GM23338 (cell line): ENCODE results near the gene GSG1. TPM values are rescaled to one million over a fixed set of nuclear protein-coding genes. Genes with fewer than 3 reads are reported as not detected.

Source experiments
- ATAC-seq: fragments of 200-7000 bp; cut with Tn5 transposase; 3 replicates; pipeline ENCODE4 v1.9.1; 2020
- DNase-seq: peaks from one replicate; pipeline ENCODE4 v3.0.0-alpha.2; 2015; ENCODE audit warnings: low spot score
- H2AFZ ChIP-seq: fragments of 200-600 bp; sonication (generic); 2 replicates; pipeline ENCODE4 v1.8.0; 2016; ENCODE audit warnings: antibody characterized with exemption, mild to moderate bottlenecking, moderate library complexity
- H3F3A ChIP-seq: fragments of 200-600 bp; sonication (generic); replicated peaks from 2 replicates; pipeline ENCODE4 v1.8.0; 2017; ENCODE audit warnings: antibody characterized with exemption, mixed run types, low read depth
- H3K27ac ChIP-seq: fragments of 200-600 bp; sonication (generic); 2 replicates; pipeline ENCODE4 v1.6.1; 2016; ENCODE audit warnings: low read depth
- H3K27me3 ChIP-seq: fragments of 200-600 bp; sonication (generic); 2 replicates; pipeline ENCODE4 v1.8.0; 2016; ENCODE audit warnings: mild to moderate bottlenecking, mixed run types, moderate library complexity; ENCODE audit not compliant: insufficient read depth
- H3K36me3 ChIP-seq: fragments of 200-600 bp; sonication (generic); 2 replicates; pipeline ENCODE4 v1.8.0; 2016; ENCODE audit warnings: mild to moderate bottlenecking; ENCODE audit not compliant: insufficient read depth
- H3K4me1 ChIP-seq: fragments of 200-600 bp; sonication (generic); 2 replicates; pipeline ENCODE4 v1.8.0; 2016; ENCODE audit warnings: mild to moderate bottlenecking, moderate library complexity; ENCODE audit not compliant: insufficient read depth
- H3K4me2 ChIP-seq: fragments of 200-600 bp; sonication (generic); 2 replicates; pipeline ENCODE4 v1.7.1; 2017; ENCODE audit warnings: mixed run types
- H3K4me3 ChIP-seq: fragments of 200-600 bp; sonication (generic); 2 replicates; pipeline ENCODE4 v1.6.1; 2016; ENCODE audit warnings: mixed run types
- H3K79me2 ChIP-seq: fragments of 200-600 bp; sonication (generic); replicated peaks from 2 replicates; pipeline ENCODE4 v1.8.0; 2017; ENCODE audit warnings: mild to moderate bottlenecking; ENCODE audit not compliant: insufficient read depth
- H3K9me2 ChIP-seq: fragments of 200-600 bp; sonication (generic); 2 replicates; pipeline ENCODE4 v1.8.0; 2017; ENCODE audit not compliant: insufficient read depth
- H4K20me1 ChIP-seq: fragments of 200-600 bp; sonication (generic); replicated peaks from 2 replicates; pipeline ENCODE4 v1.8.0; 2017; ENCODE audit warnings: mild to moderate bottlenecking; ENCODE audit not compliant: insufficient read depth
- H3K27ac Mint-ChIP-seq: 2 replicates; pipeline ENCODE4 v1.8.0; 2020; ENCODE audit warnings: inconsistent platforms, mild to moderate bottlenecking, moderate library complexity, mixed read lengths
- H3K27me3 Mint-ChIP-seq: 3 replicates; pipeline ENCODE4 v1.8.0; 2022; ENCODE audit warnings: low read depth, mild to moderate bottlenecking, moderate library complexity, mixed read lengths, inconsistent platforms; ENCODE audit not compliant: insufficient read depth, poor library complexity
- H3K36me3 Mint-ChIP-seq: 3 replicates; pipeline ENCODE4 v1.8.0; 2021; ENCODE audit warnings: low read depth, mild to moderate bottlenecking, inconsistent platforms, moderate library complexity, mixed read lengths
- H3K4me1 Mint-ChIP-seq: 3 replicates; pipeline ENCODE4 v1.8.0; 2020; ENCODE audit warnings: mild to moderate bottlenecking, inconsistent platforms, mixed read lengths
- H3K4me3 Mint-ChIP-seq: 3 replicates; pipeline ENCODE4 v1.8.0; 2021; ENCODE audit warnings: moderate library complexity, mild to moderate bottlenecking, inconsistent platforms, mixed read lengths
- H3K9me3 Mint-ChIP-seq: 3 replicates; pipeline ENCODE4 v1.8.0; 2020; ENCODE audit warnings: moderate library complexity, mild to moderate bottlenecking, inconsistent platforms, mixed read lengths
- CREB1 ChIP-seq: fragments of 250-450 bp; sonication (Bioruptor Pico); IDR thresholded peaks from 2 replicates; pipeline ENCODE4 v1.5.0; 2020; ENCODE audit warnings: low read depth, mild to moderate bottlenecking, moderate library complexity
- ETS1 ChIP-seq: IDR thresholded peaks from 2 replicates; pipeline ENCODE4 v1.6.1; 2016; ENCODE audit warnings: antibody characterized with exemption
- JUNB ChIP-seq: IDR thresholded peaks from one replicate; pipeline ENCODE4 v1.6.1; 2016; ENCODE audit warnings: antibody characterized with exemption; ENCODE audit not compliant: unreplicated experiment
- POLR2AphosphoS5 ChIP-seq: IDR thresholded peaks from 2 replicates; pipeline ENCODE4 v1.6.1; 2016; ENCODE audit warnings: antibody characterized with exemption, low read depth
- STAT1 ChIP-seq: IDR thresholded peaks from one replicate; pipeline ENCODE4 v1.6.1; 2016; ENCODE audit warnings: antibody characterized with exemption; ENCODE audit not compliant: unreplicated experiment
- ZNF462 ChIP-seq: fragments of 250-450 bp; sonication (Bioruptor Pico); IDR thresholded peaks from 2 replicates; pipeline ENCODE4 v1.5.0; 2020; ENCODE audit warnings: mild to moderate bottlenecking, moderate library complexity
- polyA plus RNA-seq: library from polyadenylated mRNA; unstranded; fragments of >200 nt; fragmentation: Nextera tagmentation; extraction: Ambion mirVana; gene quantifications from 2 replicates; pipeline ENCODE4 v1.2.1, GENCODE V29; 2016
- total RNA-seq: library from RNA; depleted of rRNA; stranded (reverse); fragments of >200 nt; shearing (Covaris generic); gene quantifications from 2 replicates; pipeline ENCODE4 v1.2.3, GENCODE V29; 2014

Gene GSG1
- total and polyA plus RNA-seq, 2 experiments from 2014 or later, result 0.17 to 0.63 TPM

DNA sequence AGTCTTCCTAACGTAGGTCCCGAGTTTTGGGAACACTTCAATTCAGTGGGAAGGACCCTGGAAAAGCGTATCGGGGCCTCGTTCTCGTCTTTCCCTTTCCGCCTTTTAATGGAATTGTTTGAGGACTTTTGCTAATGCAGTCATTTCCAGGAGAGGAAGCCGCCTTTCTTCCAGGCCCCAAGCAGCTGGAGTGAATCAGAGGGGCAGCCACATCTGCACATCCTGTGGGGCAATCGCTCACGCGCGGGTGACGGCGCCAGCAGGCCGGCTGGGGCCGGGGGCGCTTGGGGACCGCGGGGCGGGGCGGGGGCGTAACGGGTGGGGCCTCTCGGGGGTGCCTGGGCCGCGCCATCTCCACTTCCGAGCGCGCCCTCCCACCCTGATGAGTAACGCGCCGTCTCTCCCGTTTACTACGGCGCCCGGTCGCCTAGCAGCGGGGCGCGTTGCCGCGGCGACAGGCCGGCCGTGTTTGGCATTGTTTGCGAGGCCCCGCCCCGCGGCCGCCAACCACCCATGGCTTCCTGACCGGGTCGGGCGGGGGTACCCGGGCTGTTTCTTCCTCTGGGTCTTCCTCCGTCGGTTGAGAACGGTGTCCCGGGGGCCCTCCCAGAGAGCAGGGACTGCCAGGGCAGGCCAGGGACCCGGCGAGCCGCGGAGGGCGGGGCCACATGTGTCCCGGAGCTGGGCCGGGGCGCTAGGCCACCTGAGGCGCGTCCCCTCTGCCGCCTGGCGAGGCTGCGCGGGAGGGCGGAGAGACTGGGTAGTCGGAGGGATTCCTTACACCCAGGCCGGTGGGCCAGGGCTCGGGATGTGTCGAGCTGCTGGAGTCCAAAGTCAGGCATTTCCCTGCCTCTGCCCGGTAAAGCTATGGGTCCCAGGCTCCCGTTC is 2.3 kb downstream of the GSG1 start:
- H3K27me3 Mint-ChIP-seq, result peaks cover 5% of the 10 kb centered on the region
- H2AFZ ChIP-seq, result peak overlapping the region; percentile 99
- peak overlapping the region; percentile 92 for H3K4me3 ChIP-seq
- ATAC-seq, result peak; percentile 85
- H3K36me3 ChIP-seq, result no peaks in the 10 kb centered on the region
- peak overlapping the region; percentile 79 for H3K27ac ChIP-seq
- H3K4me2 ChIP-seq, result peak overlapping the region; percentile 96
- H3K36me3 Mint-ChIP-seq, result no peaks in the 10 kb centered on the region
- peak overlapping the region; percentile 73; the same call in 1 of the 2 replicates for H3K27ac Mint-ChIP-seq
- H3K4me1 ChIP-seq, result peaks cover 40% of the 10 kb centered on the region
- peak; percentile 92 for DNase-seq
- H3K4me3 Mint-ChIP-seq, result peak overlapping the region; percentile 76
- H3F3A ChIP-seq, result peaks cover 13% of the 10 kb centered on the region
- H4K20me1 ChIP-seq, result no peaks in the 10 kb centered on the region
- H3K9me2 ChIP-seq, result no peaks in the 10 kb centered on the region
- no peaks in the 10 kb centered on the region for H3K9me3 Mint-ChIP-seq
- TF ChIP-seq ETS1, result no peak
- TF ChIP-seq CREB1 (CRISPR knock-in tag), result 0 out of 2 replicates have a peak, but pooled peaks have one; percentile 38
- TF ChIP-seq POLR2AphosphoS5, result peak; percentile 49
- H3K4me1 Mint-ChIP-seq, result peaks cover 45% of the 10 kb centered on the region
- no peaks in the 10 kb centered on the region for H3K79me2 ChIP-seq
- H3K27me3 ChIP-seq, result no peaks in the 10 kb centered on the region

GRCh38 chr12:13100605-13100881 is 2.9 kb downstream of the GSG1 start:
- H3K4me2 ChIP-seq, result peak overlapping the region; percentile 96
- DNase-seq, result no peak
- peak overlapping the region; percentile 87 for H2AFZ ChIP-seq

GRCh38 chr12:13099844-13100604 is 3.4 kb downstream of the GSG1 start:
- no peak for ATAC-seq
- Histone ChIP-seq H3K27me3 (no peaks in the 10 kb centered on the region), H3K4me2 (peak overlapping the region; percentile 96), H3K27ac (peak overlapping the region; percentile 79; the same call in 1 of the 2 replicates), H3K9me2 (peaks cover 3% of the 10 kb centered on the region), H3K79me2 (no peaks in the 10 kb centered on the region), H3K4me3 (peak overlapping the region; percentile 92), H2AFZ (peak overlapping the region; percentile 87; the same call in 1 of the 2 replicates), H3F3A (peaks cover 13% of the 10 kb centered on the region), H3K36me3 (no peaks in the 10 kb centered on the region), H4K20me1 (no peaks in the 10 kb centered on the region), H3K4me1 (peaks cover 40% of the 10 kb centered on the region)
- peaks cover 51% of the 10 kb centered on the region for H3K4me1 Mint-ChIP-seq
- peak overlapping the region; percentile 73; the same call in 1 of the 2 replicates for H3K27ac Mint-ChIP-seq
- H3K27me3 Mint-ChIP-seq, result peaks cover 5% of the 10 kb centered on the region
- H3K4me3 Mint-ChIP-seq, result peak overlapping the region; percentile 76
- H3K9me3 Mint-ChIP-seq, result no peaks in the 10 kb centered on the region
- no peaks in the 10 kb centered on the region for H3K36me3 Mint-ChIP-seq
- DNase-seq, result no peak
- TF ChIP-seq ZNF462 (no peak), JUNB (no peak), CREB1 (CRISPR knock-in tag) (no peak)

More at GRCh38 chr12:13100605-13100881, 2.9 kb downstream of the GSG1 start:
- H3K4me1 ChIP-seq, result peaks cover 40% of the 10 kb centered on the region
- H3K27ac ChIP-seq, result peak overlapping the region; percentile 79
- peaks cover 48% of the 10 kb centered on the region for H3K4me1 Mint-ChIP-seq
- peak overlapping the region; percentile 92 for H3K4me3 ChIP-seq
- H3K9me2 ChIP-seq, result no peaks in the 10 kb centered on the region
- TF ChIP-seq STAT1, result no peak
- no peak for ATAC-seq
- no peaks in the 10 kb centered on the region for H4K20me1 ChIP-seq
- peaks cover 5% of the 10 kb centered on the region for H3K27me3 Mint-ChIP-seq
- H3K36me3 Mint-ChIP-seq, result no peaks in the 10 kb centered on the region
- H3K79me2 ChIP-seq, result no peaks in the 10 kb centered on the region
- H3F3A ChIP-seq, result peaks cover 13% of the 10 kb centered on the region
- no peaks in the 10 kb centered on the region for H3K36me3 ChIP-seq
- peak overlapping the region; percentile 73; the same call in 1 of the 2 replicates for H3K27ac Mint-ChIP-seq
- no peaks in the 10 kb centered on the region for H3K27me3 ChIP-seq
- H3K4me3 Mint-ChIP-seq, result peak overlapping the region; percentile 76
- H3K9me3 Mint-ChIP-seq, result no peaks in the 10 kb centered on the region
